KMS-11 (cell line): ENCODE results near the gene MTMR6.
A peak's percentile ranks its signal among the peaks of the same experiment; 100 is the strongest.

Experiments used
- H2AFZ ChIP-seq: fragments of 200-600 bp; sonication (generic); 2 replicates; pipeline ENCODE4 v1.6.1; 2016; ENCODE audit warnings: antibody characterized with exemption, mixed run types, low read depth
- H3K27ac ChIP-seq: fragments of 200-600 bp; sonication (generic); 2 replicates; pipeline ENCODE4 v1.6.1; 2016; ENCODE audit warnings: mild to moderate bottlenecking, mixed run types
- H3K27me3 ChIP-seq: fragments of 200-600 bp; sonication (generic); 2 replicates; pipeline ENCODE4 v1.6.1; 2017; ENCODE audit warnings: mild to moderate bottlenecking, low read depth, mixed run types, moderate library complexity; ENCODE audit not compliant: insufficient read depth
- H3K36me3 ChIP-seq: fragments of 200-600 bp; sonication (generic); 2 replicates; pipeline ENCODE4 v1.6.1; 2017; ENCODE audit warnings: mild to moderate bottlenecking, mixed run types; ENCODE audit not compliant: insufficient read depth
- H3K4me1 ChIP-seq: fragments of 200-600 bp; sonication (generic); 2 replicates; pipeline ENCODE4 v1.6.1; 2016; ENCODE audit warnings: mild to moderate bottlenecking, low read depth, mixed run types; ENCODE audit not compliant: poor library complexity, severe bottlenecking
- H3K4me2 ChIP-seq: fragments of 200-600 bp; sonication (generic); 2 replicates; pipeline ENCODE4 v1.7.0; 2016; ENCODE audit warnings: mild to moderate bottlenecking, mixed run types
- H3K4me3 ChIP-seq: fragments of 200-600 bp; sonication (generic); IDR thresholded peaks from 2 replicates; pipeline ENCODE4 v1.6.1; 2017; ENCODE audit warnings: low read depth, low read length, mixed read lengths; ENCODE audit not compliant: insufficient read depth
- H3K79me2 ChIP-seq: fragments of 200-600 bp; sonication (generic); 2 replicates; pipeline ENCODE4 v1.6.1; 2016; ENCODE audit warnings: low read depth, mixed run types; ENCODE audit not compliant: insufficient read depth
- H3K9ac ChIP-seq: fragments of 200-600 bp; sonication (generic); 2 replicates; pipeline ENCODE4 v1.6.1; 2016; ENCODE audit warnings: mild to moderate bottlenecking, mixed run types
- H4K20me1 ChIP-seq: fragments of 200-600 bp; sonication (generic); 2 replicates; pipeline ENCODE4 v1.6.1; 2016; ENCODE audit warnings: mild to moderate bottlenecking, mixed run types; ENCODE audit not compliant: insufficient read depth
- TF ChIP-seq, protein P1 (sequence below): fragments of 200-600 bp; sonication (generic); conservative IDR thresholded peaks from 2 replicates; pipeline ENCODE4 v1.6.1; 2017; ENCODE audit warnings: low read depth, mild to moderate bottlenecking, antibody characterized with exemption, low read length, moderate library complexity, mixed read lengths

Gene MTMR6

DNA sequence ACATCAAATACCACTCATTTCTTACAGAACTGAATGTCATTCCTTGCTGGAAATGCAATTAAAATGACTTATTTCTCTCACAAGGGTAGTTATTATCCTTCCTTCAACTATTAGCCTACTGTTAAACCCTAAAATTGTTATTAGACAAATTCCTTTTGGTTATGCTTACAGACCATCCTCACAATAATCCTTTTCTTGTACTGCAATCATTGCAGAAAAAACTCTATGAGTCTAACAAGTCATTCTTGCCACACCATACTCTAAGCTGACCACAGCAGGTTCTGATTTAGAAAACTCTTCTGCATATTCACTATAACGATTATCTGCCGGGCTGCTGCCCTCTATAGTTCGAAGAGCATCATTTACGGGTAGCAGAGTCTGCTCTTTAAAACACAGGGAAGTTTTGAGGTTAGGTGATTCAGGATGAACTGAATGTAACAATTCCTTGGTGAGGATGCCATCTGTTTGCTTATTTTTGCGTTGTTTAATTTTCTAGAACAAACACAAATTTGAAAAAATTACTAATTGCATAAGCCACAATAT lies 38.2 kb downstream of the MTMR6 start:
- peaks cover 16% of the 10 kb centered on the region for H3K4me1 ChIP-seq
- TF ChIP-seq, protein P1, sequence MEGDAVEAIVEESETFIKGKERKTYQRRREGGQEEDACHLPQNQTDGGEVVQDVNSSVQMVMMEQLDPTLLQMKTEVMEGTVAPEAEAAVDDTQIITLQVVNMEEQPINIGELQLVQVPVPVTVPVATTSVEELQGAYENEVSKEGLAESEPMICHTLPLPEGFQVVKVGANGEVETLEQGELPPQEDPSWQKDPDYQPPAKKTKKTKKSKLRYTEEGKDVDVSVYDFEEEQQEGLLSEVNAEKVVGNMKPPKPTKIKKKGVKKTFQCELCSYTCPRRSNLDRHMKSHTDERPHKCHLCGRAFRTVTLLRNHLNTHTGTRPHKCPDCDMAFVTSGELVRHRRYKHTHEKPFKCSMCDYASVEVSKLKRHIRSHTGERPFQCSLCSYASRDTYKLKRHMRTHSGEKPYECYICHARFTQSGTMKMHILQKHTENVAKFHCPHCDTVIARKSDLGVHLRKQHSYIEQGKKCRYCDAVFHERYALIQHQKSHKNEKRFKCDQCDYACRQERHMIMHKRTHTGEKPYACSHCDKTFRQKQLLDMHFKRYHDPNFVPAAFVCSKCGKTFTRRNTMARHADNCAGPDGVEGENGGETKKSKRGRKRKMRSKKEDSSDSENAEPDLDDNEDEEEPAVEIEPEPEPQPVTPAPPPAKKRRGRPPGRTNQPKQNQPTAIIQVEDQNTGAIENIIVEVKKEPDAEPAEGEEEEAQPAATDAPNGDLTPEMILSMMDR = peak; percentile 54
- no peaks in the 10 kb centered on the region for H3K27me3 ChIP-seq
- no peak overlapping the region for H2AFZ ChIP-seq
- no peak overlapping the region for H3K9ac ChIP-seq
- H3K4me2 ChIP-seq = no peak overlapping the region
- H3K4me3 ChIP-seq = no peak overlapping the region
- H3K36me3 ChIP-seq = no peaks in the 10 kb centered on the region
- no peaks in the 10 kb centered on the region for H3K79me2 ChIP-seq
- no peaks in the 10 kb centered on the region for H4K20me1 ChIP-seq
- no peak overlapping the region for H3K27ac ChIP-seq

DNA sequence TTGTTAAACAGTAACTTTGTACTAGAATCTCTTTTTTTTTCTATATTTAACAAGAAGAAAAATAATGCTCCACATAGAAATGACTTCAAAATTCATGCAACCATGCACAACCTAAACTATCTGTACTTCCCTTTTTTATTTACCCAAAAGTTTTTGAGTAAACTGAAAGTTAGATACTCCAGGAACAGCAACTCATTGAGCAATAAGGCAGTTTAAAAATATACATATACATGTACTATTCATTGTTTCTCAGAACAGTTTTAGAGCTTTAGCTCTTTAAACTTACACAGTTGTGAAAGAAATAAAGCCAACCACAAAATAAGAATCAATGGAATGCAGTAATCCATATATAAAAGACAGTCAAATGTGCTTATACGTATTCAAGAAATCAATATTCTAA lies 39.2 kb downstream of the MTMR6 start:
- no peaks in the 10 kb centered on the region for H3K36me3 ChIP-seq
- no peaks in the 10 kb centered on the region for H3K79me2 ChIP-seq
- TF ChIP-seq, protein P1 = no peak
- H3K27ac ChIP-seq = no peak overlapping the region
- H3K4me2 ChIP-seq = no peak overlapping the region
- no peak overlapping the region for H2AFZ ChIP-seq
- no peaks in the 10 kb centered on the region for H4K20me1 ChIP-seq
- H3K9ac ChIP-seq = no peak overlapping the region
- peaks cover 16% of the 10 kb centered on the region for H3K4me1 ChIP-seq
- no peaks in the 10 kb centered on the region for H3K27me3 ChIP-seq
- H3K4me3 ChIP-seq = no peak overlapping the region

DNA sequence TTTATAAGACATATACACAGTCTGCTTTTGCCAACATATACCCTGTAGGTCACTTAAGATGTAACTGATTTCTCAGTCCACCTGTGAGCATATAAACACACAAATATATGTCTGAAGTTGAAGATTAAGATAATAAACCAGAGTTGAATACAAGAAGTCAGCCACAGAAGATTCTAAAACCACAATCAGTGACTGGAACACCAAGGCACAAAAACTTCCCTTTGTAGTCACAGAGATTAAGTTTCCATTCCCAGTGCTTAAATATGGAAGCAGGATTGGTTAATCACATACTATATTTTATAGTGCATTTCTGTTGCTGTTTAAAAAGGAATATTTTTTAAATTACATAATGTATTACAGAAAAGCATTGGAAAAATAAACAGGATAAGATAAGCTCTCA lies 39.9 kb downstream of the MTMR6 start:
- Histone ChIP-seq H2AFZ (no peak overlapping the region), H3K79me2 (no peaks in the 10 kb centered on the region), H3K4me2 (no peak overlapping the region), H4K20me1 (no peaks in the 10 kb centered on the region), H3K27me3 (no peaks in the 10 kb centered on the region), H3K36me3 (no peaks in the 10 kb centered on the region), H3K27ac (no peak overlapping the region), H3K4me3 (no peak overlapping the region), H3K4me1 (peaks cover 16% of the 10 kb centered on the region), H3K9ac (no peak overlapping the region)
- TF ChIP-seq, protein P1 = no peak

DNA sequence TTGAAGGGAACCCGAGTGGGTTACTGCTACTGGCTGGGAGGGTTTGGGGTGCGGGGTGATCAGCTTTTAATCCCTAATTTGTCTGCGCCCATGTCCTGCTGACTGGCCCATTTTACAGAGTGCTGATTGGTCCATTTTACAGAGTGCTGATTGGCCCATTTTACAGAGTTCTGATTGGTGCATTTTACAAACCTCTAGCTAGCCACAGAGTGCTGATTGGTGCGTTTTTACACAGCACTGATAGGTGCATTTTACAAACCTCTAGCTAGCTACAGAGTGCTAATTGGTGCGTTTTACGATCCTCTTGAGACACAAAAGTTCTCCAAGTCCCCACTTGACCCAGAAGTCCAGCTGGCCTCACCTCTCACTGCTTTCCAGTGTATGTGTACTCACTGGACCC lies 43.2 kb downstream of the MTMR6 start:
- Histone ChIP-seq H3K9ac (no peak overlapping the region), H4K20me1 (no peaks in the 10 kb centered on the region), H3K4me3 (no peak overlapping the region), H3K4me1 (peaks cover 15% of the 10 kb centered on the region), H3K27me3 (no peaks in the 10 kb centered on the region), H2AFZ (no peak overlapping the region), H3K79me2 (no peaks in the 10 kb centered on the region), H3K4me2 (no peak overlapping the region), H3K27ac (no peak overlapping the region), H3K36me3 (no peaks in the 10 kb centered on the region)
- TF ChIP-seq, protein P1 = no peak
